Measurements from ENCODE around the gene FNDC4.
A peak's percentile ranks its signal among the peaks of the same experiment; 100 is the strongest.
"Not testable (repeated sequence)": the region's sequence is repeated elsewhere in the genome, so short reads cannot be mapped to it uniquely, and the experiment has no call there.

The FNDC4 gene

GRCh38 chr2:27494944-27495554, at the start of gene FNDC4:
Gene FNDC4, minus strand, starts transcription at chr2:27495200. Its CDS starts 521 bp downstream, at chr2:27494679.
- peak; percentile 48 for DNase-seq

GRCh38 chr2:27544143-27544821, 49.3 kb upstream of the FNDC4 start:
- DNase-seq: no peak

GRCh38 chr2:27539649-27540048, 44.6 kb upstream of the FNDC4 start:
- not testable (repeated sequence) for DNase-seq

- DNase-seq: not testable (repeated sequence)
Measured at GRCh38 chr2:27538839-27539450, 43.9 kb upstream of the FNDC4 start.

GRCh38 chr2:27537287-27537686, 42.3 kb upstream of the FNDC4 start:
- no peak for DNase-seq

- no peak for DNase-seq
Measured at GRCh38 chr2:27531983-27532382, 37.0 kb upstream of the FNDC4 start.

GRCh38 chr2:27527182-27527581, 32.2 kb upstream of the FNDC4 start:
- peak; percentile 51 for DNase-seq

- no peak for DNase-seq
Measured at GRCh38 chr2:27522400-27522945, 27.5 kb upstream of the FNDC4 start.

- DNase-seq: no peak
Measured at GRCh38 chr2:27520316-27520715, 25.3 kb upstream of the FNDC4 start.

- no peak for DNase-seq
Measured at GRCh38 chr2:27518782-27519113, 23.7 kb upstream of the FNDC4 start.

GRCh38 chr2:27518113-27518781, 23.2 kb upstream of the FNDC4 start:
- no peak for DNase-seq

- DNase-seq: peak; percentile 21
Measured at GRCh38 chr2:27509326-27509725, 14.3 kb upstream of the FNDC4 start.

- no peak for DNase-seq
Measured at GRCh38 chr2:27507293-27507692, 12.3 kb upstream of the FNDC4 start.

GRCh38 chr2:27506587-27506986, 11.6 kb upstream of the FNDC4 start:
- no peak for DNase-seq

GRCh38 chr2:27502142-27502541, 7.1 kb upstream of the FNDC4 start:
- DNase-seq: no peak

GRCh38 chr2:27501042-27501441, 6.0 kb upstream of the FNDC4 start:
- DNase-seq: peak; percentile 67

GRCh38 chr2:27498975-27499374, 4.0 kb upstream of the FNDC4 start:
- DNase-seq: no peak

- DNase-seq: no peak
Measured at GRCh38 chr2:27497288-27497627, 2.3 kb upstream of the FNDC4 start.

- DNase-seq: no peak
Measured at GRCh38 chr2:27496357-27497287, 1.6 kb upstream of the FNDC4 start, which contains the start of gene GCKR. Gene GCKR, plus strand, starts transcription at chr2:27496839. Its CDS starts 66 bp downstream, at chr2:27496905.

- peak; percentile 23 for DNase-seq
Measured at GRCh38 chr2:27495840-27496356, 898 bp upstream of the FNDC4 start.

- peak; percentile 39 for DNase-seq
Measured at GRCh38 chr2:27494284-27494943, 586 bp downstream of the FNDC4 start.

GRCh38 chr2:27493948-27494283, 1.1 kb downstream of the FNDC4 start:
- DNase-seq: no peak
